Stimulated activated CD4-positive, alpha-beta T cell treated with anti-CD3 and anti-CD28 coated beads, Interleukin-12 subunit alpha, Interleukin-12 subunit beta, amount 100 ng/mL, for 24 hours (primary cell): ENCODE measurements around the gene PRPF40B.
"Not testable (repeated sequence)": the region's sequence is repeated elsewhere in the genome, so short reads cannot be mapped to it uniquely, and the experiment has no call there.

ENCODE experiments used
- DNase-seq, 2 experiments: peaks; one replicate each; pipeline ENCODE4 v3.0.0-alpha.2; 2020; ENCODE audit warnings: low read depth in 2 of 2

Gene PRPF40B

GRCh38 chr12:49623142-49623904 lies at the start of gene PRPF40B:
Gene PRPF40B (plus strand): TSS chr12:49623561. CDS start chr12:49623591, 30 bp downstream.
- DNase-seq, result peak; percentile 58 to 72

DNA sequence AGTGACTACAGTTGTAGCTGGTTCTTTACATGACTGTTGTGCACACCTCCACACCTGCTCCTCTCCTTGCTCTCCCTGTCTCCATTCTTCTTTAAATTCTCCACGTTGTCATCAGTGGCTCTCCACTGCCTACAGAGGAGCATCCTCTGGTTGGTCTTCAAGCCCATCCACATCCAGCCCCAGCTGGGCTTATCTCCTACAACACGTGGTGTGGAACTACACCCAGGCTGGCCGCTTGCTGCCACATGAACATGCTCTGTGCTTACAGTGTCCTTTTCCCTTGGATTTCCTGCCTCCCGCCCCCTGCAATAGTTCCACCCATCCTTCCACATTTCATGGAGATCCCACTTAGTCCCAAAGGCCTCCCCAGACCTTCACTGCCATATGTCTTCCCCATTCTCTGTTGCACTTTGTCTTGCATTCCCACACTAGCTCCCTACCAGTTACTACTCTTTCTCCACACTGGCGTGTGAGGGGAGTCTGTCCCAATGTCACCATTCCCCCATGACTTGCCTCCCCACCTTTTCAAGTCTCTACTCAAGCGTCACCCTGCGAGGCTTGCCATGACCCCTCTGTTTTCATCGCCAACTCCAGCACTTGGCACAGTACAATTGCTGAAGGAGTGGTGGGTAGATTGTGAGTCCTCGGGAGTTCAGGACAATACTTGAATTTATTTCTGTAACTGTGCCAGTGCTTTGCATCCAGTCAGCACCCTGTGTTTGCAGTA lies 45.6 kb upstream of the PRPF40B start:
- no peak for DNase-seq

GRCh38 chr12:49578471-49579112 lies 44.8 kb upstream of the PRPF40B start:
- DNase-seq, result no peak

DNA sequence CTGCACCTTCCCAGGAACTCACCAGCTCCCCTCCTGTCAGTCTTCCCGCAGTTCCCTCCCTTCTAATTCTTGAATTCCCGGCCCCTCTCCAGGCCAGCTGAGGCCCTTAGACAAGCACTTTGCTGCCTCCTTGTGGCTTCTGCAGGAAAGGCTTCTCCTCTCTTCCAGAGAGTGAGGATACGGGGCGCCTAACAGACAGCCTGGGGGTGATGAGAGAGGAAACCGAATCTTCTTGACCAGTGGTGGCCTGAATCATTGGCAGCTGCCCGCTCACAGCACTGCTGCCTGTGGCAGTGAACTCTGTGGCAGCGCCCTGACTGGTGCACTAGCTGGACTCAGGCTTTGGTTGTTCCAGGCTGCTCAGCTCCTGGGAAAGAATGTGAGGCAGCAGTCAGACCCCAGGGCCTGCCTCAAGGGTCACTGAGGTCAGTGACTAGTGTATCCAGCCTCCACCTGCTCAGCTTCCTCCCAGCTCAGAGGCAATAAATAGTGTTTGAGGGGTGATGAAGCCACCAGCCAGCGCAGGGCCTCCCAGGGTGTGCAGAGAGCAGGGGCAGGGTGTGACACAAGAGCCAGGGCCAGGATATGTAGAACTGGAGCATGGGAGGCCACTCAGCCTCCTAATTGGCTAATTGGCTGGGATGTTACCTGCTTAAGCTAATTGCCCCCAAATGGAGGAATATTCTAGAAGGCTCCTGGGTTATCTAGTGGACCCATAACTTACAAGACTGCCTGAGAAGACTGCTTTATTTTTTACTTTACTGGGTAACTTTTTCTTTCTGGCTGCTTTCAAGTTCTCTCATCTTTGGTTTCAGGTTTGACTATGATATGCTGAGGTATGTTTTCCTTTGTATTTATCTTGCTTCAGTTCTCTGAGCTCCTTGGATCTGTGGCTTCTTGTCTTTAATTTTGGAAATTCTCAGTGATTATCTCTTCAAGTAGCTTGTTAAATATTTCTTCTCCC lies 42.5 kb upstream of the PRPF40B start:
- DNase-seq, result peak in 1 of 2 experiments; percentile 46

DNA sequence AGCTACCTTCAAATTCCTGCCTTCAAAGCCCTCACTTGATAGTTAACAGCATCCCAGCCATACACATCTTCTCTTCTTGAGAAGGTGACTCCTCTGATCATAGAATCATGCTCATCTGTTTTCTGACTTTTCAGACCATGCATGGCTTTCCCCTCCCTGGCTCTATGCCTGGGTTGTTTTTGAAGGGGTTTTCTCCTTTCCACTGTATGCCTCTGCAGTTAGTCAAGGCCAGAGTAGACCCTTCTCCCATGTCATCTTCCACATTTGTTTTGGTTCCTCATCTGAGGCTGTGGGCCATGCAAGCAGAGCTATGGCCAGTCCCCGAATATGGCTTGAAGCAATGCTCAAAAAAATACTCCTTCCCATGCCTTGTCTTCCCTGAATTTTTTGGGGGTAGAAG lies 41.2 kb upstream of the PRPF40B start:
- DNase-seq, result no peak

DNA sequence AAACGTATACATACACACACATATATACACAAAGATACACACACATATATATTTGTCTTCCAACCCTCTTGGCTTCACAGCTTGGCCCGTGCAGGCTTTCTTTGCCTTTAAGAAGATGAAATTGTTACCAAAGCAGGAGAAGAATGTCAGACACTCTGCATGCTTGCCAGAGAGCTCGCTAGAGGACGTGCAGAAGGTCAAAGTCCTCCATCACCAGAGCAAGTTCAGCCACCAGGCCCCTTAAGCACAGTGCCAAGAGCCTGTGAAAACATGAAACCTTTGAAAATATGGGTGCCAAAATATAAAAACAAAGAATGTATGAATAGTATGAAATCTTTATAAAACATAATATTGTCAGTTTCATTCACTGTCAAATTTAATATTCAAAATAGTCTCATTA lies 40.5 kb upstream of the PRPF40B start:
- DNase-seq, result no peak

GRCh38 chr12:49583366-49584094 lies 39.8 kb upstream of the PRPF40B start:
- DNase-seq, result no peak

DNA sequence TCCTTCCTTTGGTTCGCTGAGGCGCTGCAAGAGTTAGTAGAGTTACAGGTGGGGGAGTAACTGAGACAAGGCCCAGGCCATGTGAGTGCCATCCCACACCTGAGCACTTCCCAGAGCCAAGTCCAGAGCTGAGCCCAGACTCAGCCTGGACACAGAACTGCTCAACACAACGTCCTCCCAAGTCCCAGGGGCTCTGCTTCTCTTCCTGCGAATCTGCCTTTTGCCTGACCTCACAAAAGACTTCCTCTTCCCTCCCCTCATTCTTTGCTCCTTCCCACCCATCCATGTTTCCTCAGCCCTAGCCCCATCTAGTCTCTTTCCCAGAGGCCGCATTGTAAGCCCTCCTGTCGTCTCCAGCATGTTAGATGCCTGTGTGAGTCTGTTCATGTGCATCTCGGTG lies 38.8 kb upstream of the PRPF40B start:
- no peak for DNase-seq

DNA sequence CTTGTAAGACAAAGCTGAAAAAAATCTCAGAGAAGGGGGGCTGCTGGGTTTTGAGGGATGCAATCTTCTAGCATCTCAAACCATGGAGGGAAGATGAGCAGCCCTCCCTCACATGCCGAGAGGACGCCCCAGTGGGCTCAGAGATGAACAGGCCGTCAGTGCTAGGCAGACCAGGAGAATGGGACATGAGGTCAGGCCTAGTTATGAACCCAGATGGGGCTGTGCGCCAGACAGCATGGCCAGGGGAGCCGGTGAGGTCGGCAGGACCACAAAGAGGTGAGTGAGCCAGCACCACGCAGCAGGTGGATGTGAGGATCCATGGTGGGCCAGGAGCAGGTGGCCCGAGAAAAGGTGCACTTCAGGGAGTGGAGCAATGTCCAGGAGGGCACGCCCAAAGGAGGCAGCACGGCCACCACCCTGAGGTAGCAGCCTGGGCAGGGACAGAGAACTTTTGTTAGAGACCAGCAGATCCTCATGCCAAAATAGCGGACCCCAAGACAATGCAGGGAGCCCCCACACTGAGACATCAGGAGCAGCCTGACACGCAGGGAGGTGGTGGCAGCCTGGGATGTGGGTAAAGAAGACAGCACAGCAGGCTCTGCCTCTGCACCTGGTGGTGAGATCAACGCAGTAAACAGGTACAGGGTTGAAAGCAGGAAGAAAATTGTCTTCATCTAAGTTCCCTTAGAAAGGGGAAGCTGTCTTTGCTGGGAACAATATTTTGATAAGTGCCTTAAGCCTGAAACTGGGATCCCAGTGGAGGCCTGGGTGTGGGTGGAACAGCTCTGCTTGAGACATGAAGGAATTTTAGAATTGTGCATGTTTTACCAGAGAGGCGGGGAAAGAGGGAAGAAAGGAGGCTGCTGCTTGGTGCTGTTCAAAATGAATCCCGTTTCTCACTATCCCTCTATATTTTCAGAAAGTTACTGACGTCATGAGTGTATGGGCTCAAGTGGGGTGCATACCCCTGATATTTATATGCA lies 37.6 kb upstream of the PRPF40B start:
- DNase-seq, result no peak

GRCh38 chr12:49587174-49587908 lies 36.0 kb upstream of the PRPF40B start:
- no peak for DNase-seq

- DNase-seq, result no peak
These were observed 35.1 kb upstream of the PRPF40B start for GRCh38 chr12:49588281-49588680.

DNA sequence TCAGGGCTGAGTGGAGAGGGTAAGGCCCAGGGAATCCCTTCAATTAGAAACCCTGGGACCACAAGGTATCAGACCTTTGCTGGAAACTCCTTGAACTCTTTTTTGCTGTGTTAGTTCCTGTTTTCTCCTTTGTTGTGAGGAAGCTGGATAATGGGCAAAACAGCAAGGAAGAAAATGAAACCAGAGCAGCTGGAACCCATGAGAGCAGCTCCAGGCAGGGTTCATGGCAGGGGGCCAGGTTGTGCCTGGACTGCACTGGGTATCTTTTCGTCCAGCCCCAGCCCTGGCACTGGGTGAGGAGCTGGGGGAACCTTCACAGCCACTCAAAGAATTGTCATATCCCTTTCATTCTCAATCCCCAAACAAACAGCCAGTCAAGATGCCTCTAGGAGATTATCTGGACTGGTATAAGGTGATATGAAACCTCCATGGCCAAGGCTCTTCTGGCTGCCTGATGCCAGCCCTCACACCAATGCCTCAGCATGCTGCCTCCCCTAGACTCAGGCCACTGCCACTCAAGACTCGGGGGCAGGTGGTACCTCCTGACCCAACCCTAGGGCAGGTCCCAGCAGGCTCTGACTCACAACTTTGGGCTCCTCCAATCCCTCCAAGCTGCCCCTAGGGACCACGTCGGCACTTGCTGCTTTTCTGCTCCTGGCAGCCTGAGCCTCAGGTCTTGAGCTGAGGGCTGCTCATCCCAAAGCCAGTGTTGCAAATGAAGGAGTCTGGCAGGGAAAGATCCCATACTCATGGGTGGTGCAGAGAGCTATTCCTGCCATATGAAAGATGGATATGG lies 34.4 kb upstream of the PRPF40B start:
- DNase-seq, result no peak

DNA sequence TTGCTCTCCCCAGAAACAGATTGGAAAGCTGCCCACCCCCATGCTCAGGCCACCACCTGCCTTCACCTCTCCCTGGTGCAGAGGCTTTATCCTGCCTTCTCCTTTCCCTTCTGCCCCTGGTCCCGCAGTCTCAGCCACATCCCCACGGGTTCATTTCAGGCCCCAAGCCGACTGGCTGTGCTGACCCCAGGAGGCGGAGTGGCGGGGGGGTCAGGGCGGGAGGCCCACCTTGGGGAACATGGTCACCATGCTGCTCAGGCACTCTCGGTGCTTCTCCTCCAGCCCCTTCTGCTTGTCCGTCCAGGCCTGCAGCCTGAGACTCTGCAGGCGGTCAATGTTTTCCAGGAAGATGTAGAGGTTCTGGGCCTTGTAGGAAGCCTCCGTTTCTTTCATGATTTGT lies 24.8 kb upstream of the PRPF40B start:
- no peak for DNase-seq

GRCh38 chr12:49599961-49600360 lies 23.4 kb upstream of the PRPF40B start:
- no peak for DNase-seq

- no peak for DNase-seq
These were observed 19.6 kb upstream of the PRPF40B start for GRCh38 chr12:49603721-49604120.

DNA sequence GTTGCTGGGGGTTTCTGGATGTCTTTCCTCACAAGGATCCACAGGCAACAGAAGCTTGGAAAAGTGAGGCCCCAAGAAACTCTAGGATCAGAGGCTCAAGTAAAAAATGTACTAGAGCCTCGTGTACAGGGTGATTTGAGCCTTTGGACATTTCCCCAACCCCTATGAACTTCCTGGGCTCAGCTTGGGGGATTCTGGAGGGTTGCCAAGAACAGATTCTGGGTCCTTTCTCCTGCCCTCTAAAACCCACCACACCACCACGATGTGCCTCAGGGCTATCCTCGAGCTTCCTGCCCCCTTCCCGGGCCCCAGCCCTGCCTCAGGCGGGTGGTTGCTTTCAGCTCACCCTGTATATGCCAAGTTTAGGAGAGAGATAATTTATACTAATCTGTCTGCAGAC lies 18.5 kb upstream of the PRPF40B start:
- DNase-seq, result no peak

GRCh38 chr12:49605539-49605938 lies 17.8 kb upstream of the PRPF40B start, which contains the start of gene FAM186B:
Gene FAM186B (minus strand): TSS chr12:49605639. CDS start chr12:49605477, 162 bp downstream.
- not testable (repeated sequence) for DNase-seq
